ENCODE data around the gene ITPR1. TPM values are rescaled to one million over a fixed set of nuclear protein-coding genes. Genes with fewer than 3 reads are reported as not detected.

ITPR1 gene
- total and polyA plus RNA-seq, 2 experiments from 2014 or later = 1.4 to 2.5 TPM

DNA sequence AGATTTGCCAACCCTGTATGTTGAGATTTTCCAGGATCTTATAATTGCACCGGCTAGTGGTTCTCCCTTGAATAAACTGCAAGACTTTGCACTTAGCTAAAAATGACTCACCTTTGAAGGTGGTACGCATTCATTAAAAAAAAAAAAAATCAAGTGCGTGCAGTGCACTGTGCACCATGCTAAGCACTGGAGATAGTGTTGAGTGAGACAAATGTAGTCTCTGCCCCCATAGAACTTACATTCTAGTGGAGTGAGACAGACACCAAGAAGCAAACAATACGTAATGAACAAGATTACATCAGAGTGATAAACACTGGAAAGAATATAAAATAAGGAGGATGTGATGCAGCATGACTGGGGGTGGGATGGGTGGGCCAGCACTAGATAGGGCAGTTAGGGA is 69.4 kb downstream of the ITPR1 start:
- in situ Hi-C loops (cut with MboI) = no loop called here
- no peak overlapping the region for H3K9ac ChIP-seq
- H3F3A ChIP-seq (ENCODE audit: insufficient read depth) = no peaks in the 10 kb centered on the region
- H3K36me3 ChIP-seq (ENCODE audit: low read depth) = no peaks in the 10 kb centered on the region
- no peak overlapping the region for H3K4me3 ChIP-seq
- TF ChIP-seq EZH2 (IDR thresholded peaks at IDR 0.05; ENCODE audit: insufficient read depth, poor library complexity, severe bottlenecking) = no peak
- no peak for TF ChIP-seq EZH2phosphoT487 (IDR thresholded peaks at IDR 0.05; ENCODE audit: insufficient read depth, low read depth)
- WGBS, 2 experiments (ENCODE audit: low coverage in 1 of 2, low lambda C conversion rate in 2 of 2, missing lambda C conversion rate in 2 of 2) = 72 to 77% methylated on average over 4 of the region's 4 CpGs
- no peak overlapping the region for H3K27ac ChIP-seq
- H3K4me1 ChIP-seq (ENCODE audit: insufficient read depth) = no peaks in the 10 kb centered on the region
- no peak overlapping the region for H3K4me2 ChIP-seq (ENCODE audit: unreplicated experiment)
- no peaks in the 10 kb centered on the region for H3K9me3 ChIP-seq (ENCODE audit: low read depth)
- H3K27me3 ChIP-seq (replicated peaks; ENCODE audit: insufficient read depth) = no peaks in the 10 kb centered on the region
- no peaks in the 10 kb centered on the region for H3K9me2 ChIP-seq (ENCODE audit: insufficient read depth)
- no peaks in the 10 kb centered on the region for H3K79me2 ChIP-seq (ENCODE audit: insufficient read depth)
- H4K20me1 ChIP-seq (ENCODE audit: insufficient read depth) = no peaks in the 10 kb centered on the region
- DNase-seq = no peak
- H2AFZ ChIP-seq = no peak overlapping the region

DNA sequence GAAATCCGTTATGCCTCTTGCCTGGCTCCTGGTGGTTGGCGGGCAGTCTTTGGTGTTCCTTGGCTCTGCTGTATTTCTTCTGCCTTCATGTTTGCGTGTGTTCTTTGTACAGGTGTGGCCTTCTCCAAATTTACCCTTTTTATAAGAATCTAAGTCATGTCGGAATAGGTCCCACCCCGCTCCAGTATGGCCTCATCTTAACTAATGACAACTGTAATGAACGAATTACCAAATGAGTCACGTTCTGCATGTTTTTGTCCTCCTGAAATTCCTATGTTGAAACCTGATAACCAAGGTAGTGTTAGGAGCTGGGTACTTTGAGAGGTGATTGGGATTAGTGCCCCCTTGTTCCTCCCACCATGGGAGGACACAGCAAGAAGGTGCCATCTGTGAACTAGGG is 71.1 kb downstream of the ITPR1 start:
- Histone ChIP-seq H3K4me2 (ENCODE audit: unreplicated experiment) (no peak overlapping the region), H3K27me3 (replicated peaks; ENCODE audit: insufficient read depth) (no peaks in the 10 kb centered on the region), H3F3A (ENCODE audit: insufficient read depth) (no peaks in the 10 kb centered on the region), H3K9me3 (ENCODE audit: low read depth) (no peaks in the 10 kb centered on the region), H3K4me3 (no peak overlapping the region), H3K36me3 (ENCODE audit: low read depth) (no peaks in the 10 kb centered on the region), H3K79me2 (ENCODE audit: insufficient read depth) (no peaks in the 10 kb centered on the region), H3K9ac (no peak overlapping the region), H2AFZ (no peak overlapping the region), H3K9me2 (ENCODE audit: insufficient read depth) (no peaks in the 10 kb centered on the region), H4K20me1 (ENCODE audit: insufficient read depth) (no peaks in the 10 kb centered on the region), H3K27ac (no peak overlapping the region), H3K4me1 (ENCODE audit: insufficient read depth) (no peaks in the 10 kb centered on the region)
- DNase-seq = no peak
- in situ Hi-C loops (cut with MboI) = no loop called here
- WGBS, 2 experiments (ENCODE audit: low coverage in 1 of 2, low lambda C conversion rate in 2 of 2, missing lambda C conversion rate in 2 of 2) = 79 to 83% methylated on average over 7 of the region's 7 CpGs
- TF ChIP-seq EZH2phosphoT487 (IDR thresholded peaks at IDR 0.05; ENCODE audit: insufficient read depth, low read depth) (no peak), EZH2 (IDR thresholded peaks at IDR 0.05; ENCODE audit: insufficient read depth, poor library complexity, severe bottlenecking) (no peak)

DNA sequence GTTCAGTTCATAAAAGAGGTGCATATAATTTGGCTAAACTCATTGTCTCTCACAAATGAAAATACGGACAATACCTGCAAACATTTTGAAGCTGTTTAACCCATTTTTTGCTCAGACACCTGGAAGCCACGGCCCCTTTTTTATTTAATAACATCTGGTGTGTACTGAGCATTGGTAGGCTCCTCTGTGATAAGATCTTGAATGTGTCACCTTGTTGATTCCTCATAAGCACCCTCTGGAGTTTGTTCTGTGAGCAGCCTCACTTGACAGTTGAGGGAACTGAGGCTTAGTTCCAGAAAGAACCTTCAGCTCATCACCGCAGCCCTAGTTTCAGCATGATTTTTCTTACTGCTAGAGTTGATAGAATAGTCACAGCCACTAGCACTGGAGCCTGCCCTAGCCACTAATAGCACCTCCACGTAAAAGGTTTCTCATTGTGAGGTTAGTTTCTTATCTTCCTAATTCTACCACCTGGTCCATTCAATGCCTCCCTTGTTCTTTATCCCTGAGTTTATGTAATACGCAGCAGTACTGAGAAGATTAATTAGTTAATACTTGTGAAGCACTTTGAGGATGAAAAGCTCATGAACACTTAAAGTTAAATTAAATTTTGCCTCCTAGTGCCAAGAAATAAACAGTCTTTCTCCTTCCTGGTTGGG is 71.9 kb downstream of the ITPR1 start:
- TF ChIP-seq EZH2 (IDR thresholded peaks at IDR 0.05; ENCODE audit: insufficient read depth, poor library complexity, severe bottlenecking) (no peak), EZH2phosphoT487 (IDR thresholded peaks at IDR 0.05; ENCODE audit: insufficient read depth, low read depth) (no peak)
- Histone ChIP-seq H3K9me2 (ENCODE audit: insufficient read depth) (no peaks in the 10 kb centered on the region), H3K79me2 (ENCODE audit: insufficient read depth) (no peaks in the 10 kb centered on the region), H3K4me3 (no peak overlapping the region), H3K27ac (no peak overlapping the region), H3K9ac (no peak overlapping the region), H3K27me3 (replicated peaks; ENCODE audit: insufficient read depth) (no peaks in the 10 kb centered on the region), H3K36me3 (ENCODE audit: low read depth) (no peaks in the 10 kb centered on the region), H2AFZ (no peak overlapping the region), H4K20me1 (ENCODE audit: insufficient read depth) (no peaks in the 10 kb centered on the region), H3K4me2 (ENCODE audit: unreplicated experiment) (no peak overlapping the region), H3F3A (ENCODE audit: insufficient read depth) (no peaks in the 10 kb centered on the region), H3K9me3 (ENCODE audit: low read depth) (no peaks in the 10 kb centered on the region), H3K4me1 (ENCODE audit: insufficient read depth) (no peaks in the 10 kb centered on the region)
- no peak for DNase-seq
- WGBS, 2 experiments (ENCODE audit: low coverage in 1 of 2, low lambda C conversion rate in 2 of 2, missing lambda C conversion rate in 2 of 2) = 38 to 42% methylated on average over 5 of the region's 5 CpGs
- in situ Hi-C loops (cut with MboI) = no loop called here

DNA sequence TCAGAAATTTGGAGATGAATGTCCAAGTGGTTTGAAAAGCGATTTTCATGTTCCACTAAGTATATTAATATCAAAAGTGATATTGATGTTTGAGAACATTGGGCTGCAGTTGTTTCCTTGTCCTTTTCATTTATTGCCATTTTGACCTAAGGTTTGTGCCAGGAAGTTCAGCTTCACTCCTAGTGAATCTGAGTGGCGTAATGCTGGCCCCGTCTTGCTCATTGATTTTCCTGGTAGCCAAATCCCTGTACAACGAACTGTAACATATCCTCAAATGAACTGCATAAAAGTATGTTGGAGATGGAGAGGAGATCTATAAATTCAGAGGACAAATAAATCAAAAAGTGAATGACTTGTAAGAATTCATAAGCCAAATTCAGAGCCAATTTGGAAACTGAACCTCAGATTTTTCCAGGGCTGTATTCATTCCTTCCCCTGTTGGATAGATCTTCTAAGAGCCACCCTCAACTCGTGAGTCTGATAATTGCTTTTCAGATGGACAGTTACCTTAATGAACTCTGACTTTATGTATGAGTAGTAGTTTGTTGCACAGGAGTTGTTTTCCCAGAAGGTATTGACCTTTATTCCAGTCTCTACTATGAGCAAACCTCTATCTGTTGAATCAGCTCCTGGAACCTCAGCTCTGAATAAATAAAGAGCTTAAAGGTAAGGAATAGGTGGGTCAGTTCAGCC is 72.8 kb downstream of the ITPR1 start:
- Histone ChIP-seq H3K27ac (no peak overlapping the region), H3K27me3 (replicated peaks; ENCODE audit: insufficient read depth) (no peaks in the 10 kb centered on the region), H3F3A (ENCODE audit: insufficient read depth) (no peaks in the 10 kb centered on the region), H3K36me3 (ENCODE audit: low read depth) (no peaks in the 10 kb centered on the region), H3K9me3 (ENCODE audit: low read depth) (no peaks in the 10 kb centered on the region), H3K79me2 (ENCODE audit: insufficient read depth) (no peaks in the 10 kb centered on the region), H3K4me2 (ENCODE audit: unreplicated experiment) (no peak overlapping the region), H3K4me3 (no peak overlapping the region), H4K20me1 (ENCODE audit: insufficient read depth) (no peaks in the 10 kb centered on the region), H3K4me1 (ENCODE audit: insufficient read depth) (no peaks in the 10 kb centered on the region), H3K9me2 (ENCODE audit: insufficient read depth) (no peaks in the 10 kb centered on the region), H2AFZ (no peak overlapping the region), H3K9ac (no peak overlapping the region)
- TF ChIP-seq EZH2 (IDR thresholded peaks at IDR 0.05; ENCODE audit: insufficient read depth, poor library complexity, severe bottlenecking) (no peak), EZH2phosphoT487 (IDR thresholded peaks at IDR 0.05; ENCODE audit: insufficient read depth, low read depth) (no peak)
- 27 to 32% methylated on average over 5 of the region's 5 CpGs for WGBS, 2 experiments (ENCODE audit: low coverage in 1 of 2, low lambda C conversion rate in 2 of 2, missing lambda C conversion rate in 2 of 2)
- DNase-seq = no peak
- in situ Hi-C loops (cut with MboI) = no loop called here
